ENCODE data around the gene TYMS.

The TYMS gene

DNA sequence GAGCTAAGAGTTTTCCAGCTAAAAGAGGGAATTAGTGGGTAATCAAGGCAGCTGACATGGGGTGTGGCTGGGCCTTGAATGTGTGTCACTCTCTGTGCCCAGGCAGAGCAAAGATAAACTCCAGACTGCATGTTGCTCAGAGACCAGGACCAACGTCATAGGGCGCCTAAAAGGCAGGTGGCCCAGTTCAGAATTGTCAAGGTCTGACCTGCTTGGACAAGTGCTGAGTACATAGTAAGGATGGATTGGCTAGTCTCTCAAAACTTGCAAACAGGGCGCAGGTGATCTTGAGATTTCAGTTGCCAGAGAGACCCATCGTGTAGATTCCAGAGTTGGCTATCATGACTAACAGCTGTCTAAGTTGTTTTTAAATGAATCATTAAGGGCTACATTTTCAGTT lies 41.7 kb upstream of the TYMS start:
- DNase-seq (ENCODE audit: extremely low spot score), result no peak
- ChIA-PET CTCF (interaction anchor here (1.1 to 4.0 kb wide), 11 partner anchors 9 to 520 kb away, joined by 3 to 45 read pairs (median 5); no protein-coding TSS in a partner anchor), POLR2A (no interaction called here)
- TF ChIP-seq, protein P1, sequence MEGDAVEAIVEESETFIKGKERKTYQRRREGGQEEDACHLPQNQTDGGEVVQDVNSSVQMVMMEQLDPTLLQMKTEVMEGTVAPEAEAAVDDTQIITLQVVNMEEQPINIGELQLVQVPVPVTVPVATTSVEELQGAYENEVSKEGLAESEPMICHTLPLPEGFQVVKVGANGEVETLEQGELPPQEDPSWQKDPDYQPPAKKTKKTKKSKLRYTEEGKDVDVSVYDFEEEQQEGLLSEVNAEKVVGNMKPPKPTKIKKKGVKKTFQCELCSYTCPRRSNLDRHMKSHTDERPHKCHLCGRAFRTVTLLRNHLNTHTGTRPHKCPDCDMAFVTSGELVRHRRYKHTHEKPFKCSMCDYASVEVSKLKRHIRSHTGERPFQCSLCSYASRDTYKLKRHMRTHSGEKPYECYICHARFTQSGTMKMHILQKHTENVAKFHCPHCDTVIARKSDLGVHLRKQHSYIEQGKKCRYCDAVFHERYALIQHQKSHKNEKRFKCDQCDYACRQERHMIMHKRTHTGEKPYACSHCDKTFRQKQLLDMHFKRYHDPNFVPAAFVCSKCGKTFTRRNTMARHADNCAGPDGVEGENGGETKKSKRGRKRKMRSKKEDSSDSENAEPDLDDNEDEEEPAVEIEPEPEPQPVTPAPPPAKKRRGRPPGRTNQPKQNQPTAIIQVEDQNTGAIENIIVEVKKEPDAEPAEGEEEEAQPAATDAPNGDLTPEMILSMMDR (IDR thresholded peaks at IDR 0.05; ENCODE audit: control extremely low read depth, extremely low read depth, low read depth, missing control alignments), result no peak

DNA sequence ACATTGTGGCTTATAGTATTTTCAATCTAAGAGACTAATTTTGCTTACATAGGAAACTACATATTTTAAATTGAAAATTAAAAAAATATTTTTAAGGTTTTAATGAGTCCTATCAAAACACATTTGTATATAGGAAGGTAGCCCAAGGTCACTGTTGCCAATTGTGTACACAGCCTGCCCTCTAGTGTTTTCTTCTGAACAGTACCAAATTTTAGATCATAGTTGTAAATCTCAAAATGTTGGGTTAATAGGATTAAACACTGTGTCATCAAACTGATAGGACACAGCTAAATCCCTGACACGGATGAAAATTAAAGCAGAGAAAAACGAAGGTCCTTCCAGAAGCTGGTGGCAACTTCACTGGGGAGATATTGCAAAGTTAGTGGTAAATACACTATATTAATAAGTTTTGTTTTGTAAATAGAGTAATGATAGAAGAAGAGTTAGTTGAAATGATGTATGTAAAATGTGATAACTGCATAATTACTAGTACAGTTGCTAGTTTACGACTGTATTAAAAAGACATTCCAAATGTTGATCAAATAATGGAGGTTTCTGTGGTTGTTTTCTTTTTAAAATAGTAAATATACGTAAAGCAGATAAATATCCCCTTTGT lies 41.0 kb upstream of the TYMS start:
- TF ChIP-seq, protein P1 (IDR thresholded peaks at IDR 0.05; ENCODE audit: control extremely low read depth, extremely low read depth, low read depth, missing control alignments), result peak; percentile 38
- ChIA-PET CTCF (interaction anchor here (0.7 to 4.0 kb wide), 8 partner anchors 8 to 217 kb away, joined by 3 to 45 read pairs (median 5); no protein-coding TSS in a partner anchor), POLR2A (no interaction called here)
- peak; percentile 35 for DNase-seq (ENCODE audit: extremely low spot score)

DNA sequence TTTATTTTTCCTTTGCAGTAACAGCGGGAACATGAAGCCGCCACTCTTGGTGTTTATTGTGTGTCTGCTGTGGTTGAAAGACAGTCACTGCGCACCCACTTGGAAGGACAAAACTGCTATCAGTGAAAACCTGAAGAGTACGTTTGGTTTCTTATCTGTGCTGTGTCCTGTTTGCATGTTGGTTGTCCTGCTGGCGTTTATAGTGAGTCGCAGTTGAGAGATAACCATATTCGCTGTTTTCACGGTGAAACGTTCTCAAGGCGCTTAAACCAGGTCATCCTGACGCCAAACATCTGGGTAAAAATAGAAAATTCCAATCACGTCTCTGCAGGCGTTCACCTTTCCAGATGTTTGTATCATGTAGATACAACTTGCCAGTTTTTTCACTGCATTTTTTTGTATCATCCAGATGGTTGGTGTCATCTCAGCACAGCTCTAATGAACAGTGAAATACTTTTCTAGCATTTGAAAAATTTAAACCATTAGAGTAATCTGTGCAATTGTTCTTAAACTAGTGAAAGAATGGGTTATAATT lies 39.4 kb upstream of the TYMS start:
- DNase-seq (ENCODE audit: extremely low spot score), result no peak
- TF ChIP-seq, protein P1 (IDR thresholded peaks at IDR 0.05; ENCODE audit: control extremely low read depth, extremely low read depth, low read depth, missing control alignments), result no peak
- ChIA-PET POLR2A (interaction anchor here (0.6 kb wide), 1 partner anchor 84 kb away, joined by 4 read pairs; no protein-coding TSS in a partner anchor), CTCF (interaction anchor here (0.8 to 16.5 kb wide), 6 partner anchors 10 to 331 kb away, joined by 3 to 229 read pairs (median 3); no protein-coding TSS in a partner anchor)

DNA sequence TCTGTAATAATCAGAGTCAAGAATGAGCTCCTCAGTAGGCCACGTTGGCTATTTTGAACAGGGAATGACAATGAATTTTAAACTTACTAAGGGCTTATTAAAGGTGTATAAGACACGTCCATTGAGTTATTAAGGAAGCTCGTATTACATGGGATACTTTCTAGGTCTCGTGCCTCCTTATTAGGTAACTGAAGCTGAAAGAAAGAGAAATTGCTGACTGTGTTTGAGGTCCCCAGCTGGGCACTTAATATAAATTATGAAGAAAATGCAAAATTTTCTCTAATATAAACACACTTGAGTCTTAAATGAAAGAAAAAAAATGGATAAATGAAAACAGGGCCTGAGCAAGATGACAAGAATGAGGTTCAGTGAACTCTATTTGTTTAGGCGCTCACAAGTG lies 38.8 kb upstream of the TYMS start:
- no peak for DNase-seq (ENCODE audit: extremely low spot score)
- CTCF ChIA-PET, result interaction anchor here (0.7 to 16.5 kb wide), 6 partner anchors 9 to 220 kb away, joined by 3 to 229 read pairs (median 3); no protein-coding TSS in a partner anchor
- TF ChIP-seq, protein P1 (IDR thresholded peaks at IDR 0.05; ENCODE audit: control extremely low read depth, extremely low read depth, low read depth, missing control alignments), result no peak
- POLR2A ChIA-PET, result no interaction called here

DNA sequence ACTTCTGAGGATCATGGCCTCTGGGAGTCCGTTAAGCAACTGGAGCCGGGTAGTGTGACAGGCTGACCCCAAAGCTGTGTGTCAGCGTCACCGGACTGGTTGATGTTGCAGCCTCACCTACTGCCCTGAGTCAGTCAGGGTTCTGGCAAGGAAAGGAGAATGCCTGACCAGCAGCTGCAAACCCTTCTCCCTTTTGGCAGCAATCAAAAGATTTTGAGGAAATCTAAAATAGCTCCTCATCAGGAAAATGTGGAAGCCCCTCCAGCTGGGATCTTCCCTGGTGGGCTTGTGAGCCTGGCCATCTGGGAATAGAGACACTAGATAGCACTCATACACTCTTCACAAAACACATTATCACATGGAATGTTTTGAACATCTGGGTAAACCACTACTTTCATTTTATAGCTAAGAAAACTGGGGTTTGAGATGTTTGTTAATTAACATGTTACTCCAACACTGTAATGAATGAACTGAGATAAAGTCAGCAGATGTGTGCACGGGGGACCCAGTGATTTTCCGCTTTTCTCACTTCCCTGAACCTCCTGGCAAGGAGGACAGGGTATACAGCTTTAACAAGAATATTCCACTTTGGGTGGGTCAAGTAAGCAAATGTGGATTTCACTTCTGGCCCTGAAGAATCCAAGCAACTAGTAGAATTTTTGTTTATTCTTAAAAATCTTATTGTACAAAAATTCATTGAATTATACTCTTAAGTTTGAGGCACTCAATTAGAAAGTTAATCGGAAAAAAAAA lies 36.0 kb upstream of the TYMS start:
- ChIA-PET POLR2A (no interaction called here), CTCF (interaction anchor here (1.5 to 16.5 kb wide), 5 partner anchors 10 to 219 kb away, joined by 3 to 229 read pairs (median 5); no protein-coding TSS in a partner anchor)
- TF ChIP-seq, protein P1 (IDR thresholded peaks at IDR 0.05; ENCODE audit: control extremely low read depth, extremely low read depth, low read depth, missing control alignments), result no peak
- no peak for DNase-seq (ENCODE audit: extremely low spot score)

DNA sequence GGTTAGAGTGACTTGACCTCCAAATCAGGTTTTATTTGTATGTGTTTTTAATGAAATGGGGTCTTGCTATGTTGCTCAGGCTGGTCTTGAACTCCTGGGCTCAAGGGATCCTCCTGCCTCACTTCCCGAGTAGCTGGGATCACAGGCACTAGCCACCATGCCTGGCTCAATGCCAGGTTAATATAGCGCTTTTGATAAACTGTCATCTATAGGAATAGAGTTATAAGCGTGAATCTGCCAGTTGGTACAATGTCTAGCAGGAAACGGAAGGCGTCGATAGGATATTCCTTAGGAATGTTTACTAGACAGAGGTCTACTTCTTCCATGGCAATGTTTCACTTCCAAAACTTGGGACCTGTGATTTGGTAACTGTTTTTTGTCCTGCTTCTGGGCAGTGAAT lies 35.2 kb upstream of the TYMS start:
- POLR2A ChIA-PET, result no interaction called here
- CTCF ChIA-PET, result interaction anchor here (1.7 to 16.5 kb wide), 3 partner anchors 18 to 219 kb away, joined by 3 to 229 read pairs (median 96); no protein-coding TSS in a partner anchor
- TF ChIP-seq, protein P1 (IDR thresholded peaks at IDR 0.05; ENCODE audit: control extremely low read depth, extremely low read depth, low read depth, missing control alignments), result no peak
- DNase-seq (ENCODE audit: extremely low spot score), result no peak
